Activated CD8-positive, alpha-beta memory T cell treated with anti-CD3 and anti-CD28 coated beads for 4 hours (primary cell): ENCODE data around the gene B3GNT5.

Experiments
- DNase-seq, 2 donors: peaks; one replicate each; pipeline ENCODE4 v3.0.0-alpha.2; 2020; ENCODE audit warnings: low read depth in 2 of 2

B3GNT5 gene

GRCh38 chr3:183319371-183319770, 66.3 kb downstream of the B3GNT5 start:
- DNase-seq, result no peak
